GM12872 (cell line): ENCODE data around the gene TRIM7.

Source experiments
- CTCF ChIP-seq: IDR thresholded peaks from 3 replicates; pipeline ENCODE4 v1.5.1; 2011; ENCODE audit warnings: low read depth, mild to moderate bottlenecking, low read length, moderate library complexity; ENCODE audit not compliant: insufficient read depth

The TRIM7 gene

GRCh38 chr5:181205761-181206649 lies 1.0 kb upstream of the TRIM7 start:
- TF ChIP-seq CTCF, result no peak

- TF ChIP-seq CTCF, result no peak
Observed at GRCh38 chr5:181204113-181204825, 727 bp downstream of the TRIM7 start.

- TF ChIP-seq CTCF, result no peak
Observed at GRCh38 chr5:181203777-181204112, 1.3 kb downstream of the TRIM7 start.

- no peak for TF ChIP-seq CTCF
Observed at GRCh38 chr5:181203093-181203711, 1.8 kb downstream of the TRIM7 start.

- TF ChIP-seq CTCF, result no peak
Observed at GRCh38 chr5:181200816-181201215, 4.2 kb downstream of the TRIM7 start.

GRCh38 chr5:181199881-181200638 lies 4.9 kb downstream of the TRIM7 start:
- no peak for TF ChIP-seq CTCF
